CD14-positive monocyte (primary cell): Measurements from ENCODE around the gene NACA2. TPM values are rescaled to one million over a fixed set of nuclear protein-coding genes. Genes with fewer than 3 reads are reported as not detected.
"Not testable (repeated sequence)": the region's sequence is repeated elsewhere in the genome, so short reads cannot be mapped to it uniquely, and the experiment has no call there.

Source experiments
- DNase-seq, 3 donors: peaks; one replicate each; pipeline ENCODE4 v3.0.0-alpha.2; 2011 to 2022
- H2AFZ ChIP-seq: 2 replicates; pipeline ENCODE4 v1.6.0; 2012; ENCODE audit warnings: mild to moderate bottlenecking, low read depth, low read length, inconsistent platforms; ENCODE audit not compliant: insufficient read depth, poor library complexity, severe bottlenecking
- H3K27ac ChIP-seq, 2 donors: 1 replicate in 1 of 2; 2 replicates in 1 of 2; pipeline ENCODE4 v1.5.1; 2012 to 2013; ENCODE audit warnings: low read length in 2 of 2, control low read depth in 1 of 2, inconsistent platforms in 1 of 2, low read depth in 1 of 2, mild to moderate bottlenecking in 1 of 2
- H3K27me3 ChIP-seq, 2 donors: one replicate each; pipeline versions ENCODE4 v1.6.0 to v1.6.1; 2011 to 2013; ENCODE audit warnings: low read length in 2 of 2; ENCODE audit not compliant: control insufficient read depth in 2 of 2, insufficient read depth in 2 of 2
- H3K36me3 ChIP-seq, 2 donors: replicated peaks in 1 of 2; 1 replicate in 1 of 2; 2 replicates in 1 of 2; pipeline versions ENCODE4 v1.5.1 to v1.6.1; 2012 to 2013; ENCODE audit warnings: low read length in 2 of 2, control low read depth in 1 of 2, inconsistent platforms in 1 of 2, mild to moderate bottlenecking in 1 of 2; ENCODE audit not compliant: insufficient read depth in 2 of 2, control insufficient read depth in 1 of 2
- H3K4me1 ChIP-seq, 2 donors: 1 replicate in 1 of 2; 2 replicates in 1 of 2; pipeline versions ENCODE4 v1.5.1 to v1.6.1; 2012 to 2013; ENCODE audit warnings: low read length in 2 of 2, control low read depth in 1 of 2, inconsistent platforms in 1 of 2, mild to moderate bottlenecking in 1 of 2, moderate library complexity in 1 of 2; ENCODE audit not compliant: insufficient read depth in 2 of 2, control insufficient read depth in 1 of 2
- H3K4me2 ChIP-seq: replicated peaks from 2 replicates; pipeline ENCODE3; 2012; ENCODE audit warnings: low read length, moderate library complexity, mild to moderate bottlenecking; ENCODE audit not compliant: poor library complexity, severe bottlenecking; ENCODE audit errors: extremely low read depth
- H3K4me3 ChIP-seq, 3 experiments: fragments of 200-600 bp in 1 of 3; sonication (generic) in 1 of 3; replicated peaks in 1 of 3; 1 replicate in 2 of 3; 2 replicates in 1 of 3; pipeline ENCODE4 v1.5.1; 2011 to 2013; ENCODE audit warnings: low read length in 3 of 3, mild to moderate bottlenecking in 3 of 3, control low read depth in 2 of 3, low read depth in 2 of 3, inconsistent platforms in 1 of 3, moderate library complexity in 1 of 3
- H3K79me2 ChIP-seq: 2 replicates; pipeline ENCODE4 v1.6.0; 2012; ENCODE audit warnings: mild to moderate bottlenecking, control low read depth, inconsistent platforms, low read length, moderate library complexity; ENCODE audit not compliant: insufficient read depth
- H3K9ac ChIP-seq: 2 replicates; pipeline ENCODE4 v1.6.0; 2017; ENCODE audit warnings: low read length, mild to moderate bottlenecking; ENCODE audit not compliant: insufficient read depth, poor library complexity, severe bottlenecking
- H3K9me3 ChIP-seq, 2 donors: replicated peaks in 1 of 2; 1 replicate in 1 of 2; 2 replicates in 1 of 2; pipeline versions ENCODE4 v1.5.1 to v1.6.1; 2012 to 2013; ENCODE audit warnings: low read length in 2 of 2, control low read depth in 1 of 2; ENCODE audit not compliant: control insufficient read depth in 1 of 2, insufficient read depth in 1 of 2
- H4K20me1 ChIP-seq: 2 replicates; pipeline ENCODE4 v1.6.0; 2012; ENCODE audit warnings: mild to moderate bottlenecking, low read length, control low read depth, moderate library complexity; ENCODE audit not compliant: insufficient read depth
- H3K27ac Mint-ChIP-seq, 7 donors: one replicate each; pipeline ENCODE4 v1.8.0; 2020; ENCODE audit warnings: mild to moderate bottlenecking in 7 of 7, mixed read lengths in 7 of 7, moderate library complexity in 6 of 7, inconsistent platforms in 2 of 7
- H3K27me3 Mint-ChIP-seq, 3 donors: one replicate each; pipeline ENCODE4 v1.8.0; 2021 to 2022; ENCODE audit warnings: low read depth in 3 of 3, mild to moderate bottlenecking in 3 of 3, mixed read lengths in 3 of 3, moderate library complexity in 3 of 3, inconsistent platforms in 1 of 3
- H3K36me3 Mint-ChIP-seq, 2 donors: one replicate each; pipeline ENCODE4 v1.8.0; 2020; ENCODE audit warnings: mixed read lengths in 2 of 2, inconsistent platforms in 1 of 2, mild to moderate bottlenecking in 1 of 2
- H3K4me1 Mint-ChIP-seq: one replicate; pipeline ENCODE4 v1.8.0; 2020; ENCODE audit warnings: mild to moderate bottlenecking, mixed read lengths
- H3K4me3 Mint-ChIP-seq, 2 donors: one replicate each; pipeline ENCODE4 v1.8.0; 2020; ENCODE audit warnings: mild to moderate bottlenecking in 2 of 2, mixed read lengths in 2 of 2, moderate library complexity in 1 of 2
- H3K9me3 Mint-ChIP-seq, 7 donors: one replicate each; pipeline ENCODE4 v1.8.0; 2020 to 2022; ENCODE audit warnings: mixed read lengths in 7 of 7, mild to moderate bottlenecking in 6 of 7, moderate library complexity in 6 of 7, inconsistent platforms in 2 of 7
- WGBS: methylation state at CpG from one replicate; pipeline ENCODE4 v1.1.5; 2013; ENCODE audit warnings: missing lambda C conversion rate; ENCODE audit not compliant: insufficient coverage; 5-methylcytosine and 5-hydroxymethylcytosine counted together
- intact Hi-C, 2 donors: fragments of 100-400 bp; cut with micrococcal nuclease; formaldehyde crosslinking; loops; one replicate each; pipeline versions ENCODE4 v1.15.0 to v1.15.1; 2023
- polyA plus RNA-seq, 3 donors: library from polyadenylated mRNA; depleted of rRNA in 1 of 3; unstranded in 2 of 3; stranded (reverse) in 1 of 3; fragments of 300-500 nt in 2 of 3; fragments of >200 nt in 1 of 3; fragmentation: Illumina TruSeq in 2 of 3; gene quantifications; 1 replicate in 2 of 3; 2 replicates in 1 of 3; pipeline ENCODE4 v1.2.3, GENCODE V29; 2012 to 2021
- TF ChIP-seq, protein P1 (sequence below): fragments of 200-600 bp; IDR thresholded peaks from one replicate; pipeline ENCODE4 v1.8.0; 2022; ENCODE audit warnings: antibody characterized with exemption, mild to moderate bottlenecking

Gene NACA2
- polyA plus RNA-seq, 3 donors, result not detected

DNA sequence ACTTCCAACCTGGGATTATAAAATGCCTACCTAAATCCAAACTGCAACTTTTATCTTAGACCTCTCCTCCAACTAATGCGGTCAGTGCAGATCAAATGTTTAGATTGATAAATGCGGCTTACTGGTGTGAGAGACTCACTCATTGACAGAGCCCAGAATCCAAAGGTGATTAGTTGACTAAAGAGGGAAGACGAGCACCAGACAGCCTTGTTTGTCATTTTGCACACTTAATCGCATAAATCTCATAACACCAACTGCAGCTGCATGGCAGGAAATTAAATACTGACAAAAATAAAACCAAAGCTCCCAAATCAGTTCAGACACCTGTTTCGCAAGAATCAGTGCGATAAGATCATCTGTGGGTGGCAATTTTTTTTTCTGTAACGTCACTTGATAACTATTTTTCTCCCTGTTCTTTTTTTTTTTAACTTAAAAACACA lies 35.9 kb downstream of the NACA2 start:
- Histone ChIP-seq H3K4me3 (no peak overlapping the region), H3K4me2 (no peak overlapping the region), H3K36me3 (no peaks in the 10 kb centered on the region), H3K9me3 (no peaks in the 10 kb centered on the region), H3K27ac (no peak overlapping the region), H3K79me2 (no peaks in the 10 kb centered on the region), H4K20me1 (no peaks in the 10 kb centered on the region), H2AFZ (no peak overlapping the region), H3K27me3 (peaks cover 8 to 14% of the 10 kb centered on the region in 2 donors), H3K9ac (no peak overlapping the region), H3K4me1 (no peaks in the 10 kb centered on the region)
- Mint-ChIP-seq H3K4me1 (no peaks in the 10 kb centered on the region), H3K36me3 (no peaks in the 10 kb centered on the region), H3K27me3 (peaks cover 8 to 31% (median 25%) of the 10 kb centered on the region in 3 donors), H3K9me3 (no peaks in the 10 kb centered on the region), H3K4me3 (no peak overlapping the region), H3K27ac (no peak overlapping the region)
- no peak for DNase-seq
- intact Hi-C loops, result loop anchor here (10.0 kb wide), 1 partner anchor 140 kb away; no protein-coding TSS in a partner anchor
- WGBS, result no CpG with 5 or more reads among the region's 7 CpGs
- TF ChIP-seq, protein P1, sequence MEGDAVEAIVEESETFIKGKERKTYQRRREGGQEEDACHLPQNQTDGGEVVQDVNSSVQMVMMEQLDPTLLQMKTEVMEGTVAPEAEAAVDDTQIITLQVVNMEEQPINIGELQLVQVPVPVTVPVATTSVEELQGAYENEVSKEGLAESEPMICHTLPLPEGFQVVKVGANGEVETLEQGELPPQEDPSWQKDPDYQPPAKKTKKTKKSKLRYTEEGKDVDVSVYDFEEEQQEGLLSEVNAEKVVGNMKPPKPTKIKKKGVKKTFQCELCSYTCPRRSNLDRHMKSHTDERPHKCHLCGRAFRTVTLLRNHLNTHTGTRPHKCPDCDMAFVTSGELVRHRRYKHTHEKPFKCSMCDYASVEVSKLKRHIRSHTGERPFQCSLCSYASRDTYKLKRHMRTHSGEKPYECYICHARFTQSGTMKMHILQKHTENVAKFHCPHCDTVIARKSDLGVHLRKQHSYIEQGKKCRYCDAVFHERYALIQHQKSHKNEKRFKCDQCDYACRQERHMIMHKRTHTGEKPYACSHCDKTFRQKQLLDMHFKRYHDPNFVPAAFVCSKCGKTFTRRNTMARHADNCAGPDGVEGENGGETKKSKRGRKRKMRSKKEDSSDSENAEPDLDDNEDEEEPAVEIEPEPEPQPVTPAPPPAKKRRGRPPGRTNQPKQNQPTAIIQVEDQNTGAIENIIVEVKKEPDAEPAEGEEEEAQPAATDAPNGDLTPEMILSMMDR, result no peak

DNA sequence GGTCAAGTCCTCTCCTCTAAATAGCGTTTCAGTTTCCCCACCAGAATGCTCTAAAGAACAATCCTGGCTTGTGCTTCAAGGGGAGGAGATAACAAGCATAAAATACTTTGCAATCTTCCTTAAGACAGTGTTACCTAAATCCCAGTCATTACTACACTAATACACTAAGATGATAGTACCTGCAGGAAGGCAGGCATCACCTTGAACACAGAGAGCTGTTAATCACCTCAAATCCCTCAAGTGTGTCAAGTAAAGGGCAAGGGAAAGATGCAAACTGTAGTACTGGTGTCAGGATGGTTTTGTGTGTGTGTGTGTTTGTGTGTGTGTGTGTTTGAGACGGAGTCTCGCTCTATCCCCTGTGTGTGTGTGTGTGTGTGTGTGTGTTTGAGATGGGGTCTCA lies 36.8 kb downstream of the NACA2 start:
- Histone ChIP-seq H3K9me3 (no peaks in the 10 kb centered on the region), H3K79me2 (no peaks in the 10 kb centered on the region), H3K27ac (no peak overlapping the region), H3K4me1 (no peaks in the 10 kb centered on the region), H3K9ac (no peak overlapping the region), H3K4me3 (no peak overlapping the region), H3K27me3 (peaks cover 12 to 21% of the 10 kb centered on the region in 2 donors), H3K4me2 (no peak overlapping the region), H4K20me1 (no peaks in the 10 kb centered on the region), H3K36me3 (no peaks in the 10 kb centered on the region), H2AFZ (no peak overlapping the region)
- Mint-ChIP-seq H3K9me3 (no peaks in the 10 kb centered on the region), H3K4me3 (no peak overlapping the region), H3K27me3 (peaks cover 10 to 39% (median 24%) of the 10 kb centered on the region in 3 donors), H3K4me1 (no peaks in the 10 kb centered on the region), H3K36me3 (no peaks in the 10 kb centered on the region), H3K27ac (no peak overlapping the region)
- TF ChIP-seq, protein P1, result no peak
- DNase-seq, result no peak
- intact Hi-C loops, result loop anchor here (10.0 kb wide), 1 partner anchor 139 kb away; no protein-coding TSS in a partner anchor
- no CpG with 5 or more reads among the region's 3 CpGs for WGBS

DNA sequence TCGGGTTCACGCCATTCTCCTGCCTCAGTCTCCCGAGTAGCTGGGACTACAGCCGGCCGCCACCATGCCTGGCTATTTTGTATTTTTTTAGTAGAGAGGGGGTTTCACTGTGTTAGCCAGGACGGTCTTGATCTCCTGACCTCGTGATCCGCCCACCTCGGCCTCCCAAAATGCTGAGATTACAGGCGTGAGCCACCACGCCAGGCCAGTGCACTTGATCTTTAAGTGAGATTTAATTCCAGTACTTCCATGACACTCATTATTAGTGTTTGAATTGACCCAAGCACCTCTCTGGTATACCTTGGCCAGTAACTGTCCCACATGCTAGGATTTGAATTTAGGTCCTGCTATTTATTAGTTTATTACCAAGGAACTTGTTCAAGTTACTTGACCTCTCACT lies 38.5 kb downstream of the NACA2 start:
- intact Hi-C loops, result loop anchor here (10.0 kb wide), 1 partner anchor 138 kb away; no protein-coding TSS in a partner anchor
- not testable (repeated sequence) for H3K4me3 ChIP-seq, DNase-seq, H3K4me1 Mint-ChIP-seq, H3K36me3 ChIP-seq, H3K9me3 ChIP-seq, H3K79me2 ChIP-seq, H3K36me3 Mint-ChIP-seq, H3K9me3 Mint-ChIP-seq, H4K20me1 ChIP-seq, H3K27ac ChIP-seq, H3K4me1 ChIP-seq, H3K4me3 Mint-ChIP-seq, H2AFZ ChIP-seq, H3K9ac ChIP-seq, H3K4me2 ChIP-seq, H3K27ac Mint-ChIP-seq
- H3K27me3 Mint-ChIP-seq, result peaks cover 13 to 48% (median 34%) of the 10 kb centered on the region in 3 donors
- peaks cover 12 to 22% of the 10 kb centered on the region in 2 donors for H3K27me3 ChIP-seq
- WGBS, result 100% methylated on average over 2 of the region's 11 CpGs
